Body of pancreas (tissue), 4 donors: ENCODE results near the gene PRUNE2. TPM values are rescaled to one million over a fixed set of nuclear protein-coding genes. Genes with fewer than 3 reads are reported as not detected.

Source experiments
- ATAC-seq: fragments of 150-250 bp; one replicate; pipeline ENCODE4 v1.9.1; 2016
- DNase-seq, 4 donors: peaks; one replicate each; pipeline ENCODE4 v3.0.0-alpha.2; 2019
- H3K27ac ChIP-seq, 4 donors: fragments of 200-600 bp; sonication (generic); 1 replicate in 3 of 4; 2 replicates in 1 of 4; pipeline versions ENCODE4 v1.5.1 to v1.6.1; 2016 to 2019; ENCODE audit warnings: mild to moderate bottlenecking in 1 of 4, mixed read lengths in 1 of 4, moderate library complexity in 1 of 4
- H3K27me3 ChIP-seq, 2 donors: fragments of 200-600 bp; sonication (generic); one replicate each; pipeline ENCODE4 v1.6.0; 2016; ENCODE audit warnings: mild to moderate bottlenecking in 1 of 2
- H3K36me3 ChIP-seq, 2 donors: fragments of 200-600 bp; sonication (generic); replicated peaks in 1 of 2; 2 replicates each; pipeline ENCODE4 v1.5.1; 2016; ENCODE audit warnings: low read depth in 2 of 2; ENCODE audit not compliant: insufficient read depth in 1 of 2
- H3K4me1 ChIP-seq: fragments of 200-600 bp; sonication (generic); one replicate; pipeline ENCODE4 v1.6.0; 2016
- H3K4me3 ChIP-seq, 2 donors: fragments of 200-600 bp; sonication (generic); 1 replicate in 1 of 2; 2 replicates in 1 of 2; pipeline ENCODE4 v1.5.1; 2016 to 2019
- H3K9me3 ChIP-seq, 3 donors: fragments of 200-600 bp; sonication (generic); 1 replicate in 2 of 3; 2 replicates in 1 of 3; pipeline ENCODE4 v1.5.1; 2016
- CTCF ChIP-seq, 7 experiments: fragments of 450-650 bp in 4 of 7; fragments of 200-600 bp in 3 of 7; sonication (generic) in 3 of 7; IDR thresholded peaks; one replicate each; pipeline ENCODE4 v1.5.1; 2016 to 2019; ENCODE audit warnings: antibody characterized with exemption in 7 of 7
- POLR2A ChIP-seq, 3 donors: fragments of 450-650 bp; IDR thresholded peaks; one replicate each; pipeline ENCODE4 v1.6.1; 2016; ENCODE audit warnings: antibody characterized with exemption in 3 of 3, mild to moderate bottlenecking in 2 of 3
- WGBS, 2 donors: methylation state at CpG; one replicate each; pipeline ENCODE4 v1.1.5; 2017; 5-methylcytosine and 5-hydroxymethylcytosine counted together
- intact Hi-C: fragments of 100-400 bp; cut with DNase I; formaldehyde crosslinking; loops from one replicate; pipeline ENCODE4 v1.15.1; 2023
- total RNA-seq, 2 donors: library from RNA; depleted of rRNA; stranded (reverse); fragments of >200 nt; gene quantifications; one replicate each; pipeline ENCODE4 v1.1.0, GENCODE V29; 2016

The PRUNE2 gene
- total RNA-seq, 2 donors from 2014 or later: 3.9 to 15.2 TPM

- H3K4me1 ChIP-seq: no peaks in the 10 kb centered on the region
- ATAC-seq: no peak
- no peaks in the 10 kb centered on the region for H3K27me3 ChIP-seq
- H3K27ac ChIP-seq: no peak overlapping the region
- no peak for TF ChIP-seq CTCF (IDR thresholded peaks at IDR 0.05)
- no peak for TF ChIP-seq POLR2A (IDR thresholded peaks at IDR 0.05)
- DNase-seq: no peak
- intact Hi-C loops: no loop called here
- no peak overlapping the region for H3K4me3 ChIP-seq
- WGBS, 2 donors: 96 to 98% methylated on average over 2 of the region's 2 CpGs
- no peaks in the 10 kb centered on the region for H3K9me3 ChIP-seq
- no peaks in the 10 kb centered on the region for H3K36me3 ChIP-seq
Measured at GRCh38 chr9:76649894-76650293, 256.0 kb downstream of the PRUNE2 start.

DNA sequence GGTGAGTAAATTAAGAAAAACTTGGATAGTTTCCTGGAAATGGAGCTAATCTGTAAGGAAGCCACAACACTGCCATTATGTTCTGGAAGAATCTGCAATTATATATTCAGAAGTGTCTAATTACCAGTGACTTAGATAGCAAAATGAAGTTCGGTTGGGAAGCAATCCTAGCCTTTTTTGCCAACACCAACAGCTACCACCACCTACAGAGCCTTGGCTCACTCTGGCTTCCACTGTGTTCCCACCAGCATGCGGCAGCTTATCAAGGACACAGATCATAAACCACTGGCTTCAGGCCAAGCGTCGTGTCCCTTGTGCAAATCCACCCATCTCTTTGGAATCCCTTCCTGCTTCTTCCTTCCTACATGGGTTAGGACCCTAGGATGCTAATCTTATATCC is 259.7 kb downstream of the PRUNE2 start:
- 37 to 42% methylated on average over 4 of the region's 4 CpGs for WGBS, 2 donors
- Histone ChIP-seq H3K4me3 (no peak overlapping the region), H3K9me3 (no peaks in the 10 kb centered on the region), H3K4me1 (no peaks in the 10 kb centered on the region), H3K27ac (no peak overlapping the region), H3K27me3 (no peaks in the 10 kb centered on the region), H3K36me3 (no peaks in the 10 kb centered on the region)
- intact Hi-C loops: no loop called here
- ATAC-seq (no peak), DNase-seq (peak in 2 of 4 donors; percentile 21 to 31)
- TF ChIP-seq CTCF (IDR thresholded peaks at IDR 0.05) (no peak), POLR2A (IDR thresholded peaks at IDR 0.05) (no peak)

DNA sequence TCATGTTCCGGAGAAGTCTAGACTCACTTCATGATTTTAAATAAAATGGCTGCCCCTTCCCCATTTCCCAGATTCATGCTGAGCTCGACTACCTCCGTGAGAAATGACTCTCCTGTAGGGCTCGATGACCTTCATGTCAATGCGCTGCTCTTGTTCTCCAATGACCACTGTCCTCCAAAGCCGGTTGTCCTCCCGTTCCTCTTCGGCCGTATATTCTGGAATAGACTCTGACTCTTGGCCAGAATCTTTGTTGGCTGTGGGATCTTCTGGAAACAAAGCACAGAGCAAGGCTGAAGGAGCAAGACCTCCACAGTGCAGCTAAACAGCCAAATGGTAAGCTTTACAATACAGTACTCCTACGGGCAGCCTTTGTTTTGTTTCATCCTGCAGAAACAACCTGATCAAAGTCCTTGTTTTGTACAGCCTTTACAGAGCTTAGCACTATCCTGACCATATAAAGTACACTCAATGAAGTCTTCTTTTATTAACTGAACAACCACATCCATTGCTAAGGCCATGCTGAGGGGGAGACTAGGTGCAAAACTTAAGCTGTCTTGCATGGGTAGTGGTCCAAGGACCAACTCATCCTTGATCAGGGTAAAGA is 261.2 kb downstream of the PRUNE2 start:
- no peak for DNase-seq
- Histone ChIP-seq H3K4me3 (no peak overlapping the region), H3K4me1 (no peaks in the 10 kb centered on the region), H3K9me3 (no peaks in the 10 kb centered on the region), H3K36me3 (no peaks in the 10 kb centered on the region), H3K27ac (no peak overlapping the region), H3K27me3 (no peaks in the 10 kb centered on the region)
- WGBS, 2 donors: 96 to 99% methylated on average over 10 of the region's 10 CpGs
- intact Hi-C loops: no loop called here
- TF ChIP-seq POLR2A (IDR thresholded peaks at IDR 0.05) (no peak), CTCF (IDR thresholded peaks at IDR 0.05) (no peak)
- ATAC-seq: no peak

GRCh38 chr9:76644171-76644570 is 261.7 kb downstream of the PRUNE2 start:
- TF ChIP-seq POLR2A (IDR thresholded peaks at IDR 0.05) (no peak), CTCF (IDR thresholded peaks at IDR 0.05) (no peak)
- intact Hi-C loops: no loop called here
- ATAC-seq (no peak), DNase-seq (no peak)
- Histone ChIP-seq H3K27me3 (no peaks in the 10 kb centered on the region), H3K4me3 (no peak overlapping the region), H3K27ac (no peak overlapping the region), H3K36me3 (no peaks in the 10 kb centered on the region), H3K9me3 (no peaks in the 10 kb centered on the region), H3K4me1 (no peaks in the 10 kb centered on the region)
- WGBS, 2 donors: 77 to 85% methylated on average over 4 of the region's 4 CpGs

DNA sequence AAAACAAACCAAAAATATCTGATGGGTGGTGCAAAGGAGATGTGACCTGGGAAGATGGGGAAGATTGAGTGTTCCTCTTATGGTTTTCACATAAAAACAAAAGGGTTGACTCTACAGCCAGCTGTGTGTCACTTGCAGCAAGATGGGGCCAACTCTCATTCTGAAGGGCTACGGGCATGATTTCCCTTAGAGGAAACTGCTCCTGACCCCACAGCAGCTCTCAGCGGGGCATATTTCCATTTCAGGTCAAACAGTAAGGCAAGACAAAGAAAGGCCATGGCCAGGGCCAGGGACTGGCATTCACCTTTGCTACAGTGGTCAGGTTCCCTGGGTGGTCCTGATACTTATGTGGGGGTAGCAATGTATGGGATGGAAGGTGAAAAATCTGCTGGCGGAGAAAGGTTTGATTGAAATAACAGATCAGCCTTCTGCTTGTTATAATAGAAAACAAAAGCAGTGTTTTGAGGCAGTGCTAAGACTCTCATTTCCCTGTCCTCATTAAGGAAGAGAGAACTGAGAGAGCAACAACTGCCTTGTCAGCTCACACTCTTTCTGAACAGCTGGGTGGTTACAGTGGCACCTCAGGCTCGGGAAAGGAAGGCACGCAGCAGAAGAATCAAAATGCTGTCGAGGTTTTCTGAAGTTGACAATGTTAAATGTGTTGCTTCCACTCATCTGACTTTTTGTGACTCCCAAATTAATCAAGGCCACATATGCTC is 262.4 kb downstream of the PRUNE2 start:
- WGBS, 2 donors: 71 to 92% methylated on average over 6 of the region's 6 CpGs
- Histone ChIP-seq H3K27me3 (no peaks in the 10 kb centered on the region), H3K9me3 (no peaks in the 10 kb centered on the region), H3K4me1 (no peaks in the 10 kb centered on the region), H3K36me3 (no peaks in the 10 kb centered on the region), H3K27ac (no peak overlapping the region), H3K4me3 (no peak overlapping the region)
- ATAC-seq: no peak
- intact Hi-C loops: no loop called here
- TF ChIP-seq POLR2A (IDR thresholded peaks at IDR 0.05): no peak
- TF ChIP-seq CTCF (IDR thresholded peaks at IDR 0.05): no peak
- peak in 1 of 4 donors; percentile 19 for DNase-seq
